Kidney (tissue), 14 donors: Measurements from ENCODE around the gene SELL. TPM values are rescaled to one million over a fixed set of nuclear protein-coding genes. Genes with fewer than 3 reads are reported as not detected.

Experiments used
- DNase-seq, 5 donors: peaks; one replicate each; pipeline ENCODE4 v3.0.0-alpha.2; 2013 to 2020
- FAIRE-seq: peaks from 2 replicates; lab custom pipeline; 2012; peaks lifted over from hg19 to GRCh38; lab: Jason Lieb, UNC
- H3K27ac ChIP-seq, 2 donors: one replicate each; pipeline ENCODE4 v1.7.0; 2013; ENCODE audit warnings: low read depth in 2 of 2, low read length in 2 of 2, inconsistent platforms in 1 of 2
- H3K27me3 ChIP-seq: one replicate; pipeline ENCODE4 v1.7.1; 2013; ENCODE audit warnings: low read length, inconsistent platforms; ENCODE audit not compliant: control insufficient read depth, insufficient read depth
- H3K36me3 ChIP-seq, 3 donors: one replicate each; pipeline versions ENCODE4 v1.7.0 to v1.7.1; 2013; ENCODE audit warnings: low read length in 3 of 3, control low read depth in 1 of 3, inconsistent platforms in 1 of 3; ENCODE audit not compliant: insufficient read depth in 3 of 3, control insufficient read depth in 2 of 3
- H3K4me1 ChIP-seq, 3 donors: one replicate each; pipeline versions ENCODE4 v1.7.0 to v1.7.1; 2013; ENCODE audit warnings: low read length in 3 of 3, inconsistent platforms in 1 of 3, low read depth in 1 of 3; ENCODE audit not compliant: control insufficient read depth in 2 of 3, insufficient read depth in 2 of 3
- H3K4me3 ChIP-seq, 3 donors: one replicate each; pipeline versions ENCODE4 v1.7.0 to v1.8.1; 2013; ENCODE audit warnings: low read length in 3 of 3, control low read depth in 1 of 3, inconsistent platforms in 1 of 3
- H3K9ac ChIP-seq, 3 donors: one replicate each; pipeline versions ENCODE4 v1.7.0 to v1.7.1; 2013; ENCODE audit warnings: low read length in 3 of 3, control low read depth in 1 of 3, inconsistent platforms in 1 of 3
- H3K9me3 ChIP-seq, 3 donors: one replicate each; pipeline versions ENCODE4 v1.7.0 to v1.7.1; 2013; ENCODE audit warnings: low read length in 3 of 3, control low read depth in 1 of 3, inconsistent platforms in 1 of 3; ENCODE audit not compliant: control insufficient read depth in 2 of 3, insufficient read depth in 1 of 3
- intact Hi-C: fragments of 100-400 bp; cut with DNase I; formaldehyde crosslinking; loops from one replicate; pipeline ENCODE4 v1.11.1; 2022
- polyA plus RNA-seq: library from polyadenylated mRNA; stranded (reverse); fragments of 350-450 nt; fragmentation: Illumina TruSeq; extraction: RNeasy Lipid Tissue Mini Kit (QIAGEN cat#74804); gene quantifications from one replicate; pipeline ENCODE4 v1.2.3, GENCODE V29; 2014; ENCODE audit warnings: low read depth, low replicate concordance; ENCODE audit not compliant: insufficient read depth
- total RNA-seq: library from RNA; stranded (reverse); fragmentation: NEBNext Ultra II Directional; extraction: Animal tissue kit (Norgen Biotek cat#: 25700); gene quantifications from one replicate; pipeline ENCODE4 v1.2.1, GENCODE V29; 2021
- TF ChIP-seq, protein P1 (sequence below): IDR thresholded peaks from 3 replicates; pipeline ENCODE4 v1.5.1; 2012; ENCODE audit warnings: mild to moderate bottlenecking, moderate library complexity, borderline replicate concordance; ENCODE audit not compliant: insufficient read depth; ENCODE audit errors: extremely low read depth
- donor health status: control.
- donor health status: control.
- donor health status: control.
- donor health status: control.
- donor health status: control.
- donor health status: DM: yes; HTN: yes; CAD: no.
- donor health status: Normal renal cell carcinoma (clear cell type).

Gene SELL
- total and polyA plus RNA-seq, 2 donors from 2014 or later: 1.3 to 9.8 TPM

DNA sequence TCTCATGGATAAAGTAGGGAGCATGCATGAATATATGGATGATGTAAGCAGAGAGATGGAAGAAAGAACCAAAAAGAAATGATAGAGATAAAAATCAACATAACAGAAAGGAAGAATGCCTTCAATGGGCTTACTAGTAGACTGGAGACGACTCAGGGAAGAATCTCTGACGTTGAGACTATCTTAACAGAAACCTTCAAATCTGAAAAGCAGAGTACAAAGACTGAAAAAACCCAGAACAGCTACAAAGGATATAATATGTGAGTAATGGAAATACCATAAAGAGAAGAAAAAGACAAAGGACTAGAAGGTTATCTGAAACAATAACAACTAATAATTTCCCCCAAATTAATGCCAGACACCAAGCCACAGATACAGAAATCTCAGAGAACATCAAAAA is 63.2 kb downstream of the SELL start:
- TF ChIP-seq, protein P1, sequence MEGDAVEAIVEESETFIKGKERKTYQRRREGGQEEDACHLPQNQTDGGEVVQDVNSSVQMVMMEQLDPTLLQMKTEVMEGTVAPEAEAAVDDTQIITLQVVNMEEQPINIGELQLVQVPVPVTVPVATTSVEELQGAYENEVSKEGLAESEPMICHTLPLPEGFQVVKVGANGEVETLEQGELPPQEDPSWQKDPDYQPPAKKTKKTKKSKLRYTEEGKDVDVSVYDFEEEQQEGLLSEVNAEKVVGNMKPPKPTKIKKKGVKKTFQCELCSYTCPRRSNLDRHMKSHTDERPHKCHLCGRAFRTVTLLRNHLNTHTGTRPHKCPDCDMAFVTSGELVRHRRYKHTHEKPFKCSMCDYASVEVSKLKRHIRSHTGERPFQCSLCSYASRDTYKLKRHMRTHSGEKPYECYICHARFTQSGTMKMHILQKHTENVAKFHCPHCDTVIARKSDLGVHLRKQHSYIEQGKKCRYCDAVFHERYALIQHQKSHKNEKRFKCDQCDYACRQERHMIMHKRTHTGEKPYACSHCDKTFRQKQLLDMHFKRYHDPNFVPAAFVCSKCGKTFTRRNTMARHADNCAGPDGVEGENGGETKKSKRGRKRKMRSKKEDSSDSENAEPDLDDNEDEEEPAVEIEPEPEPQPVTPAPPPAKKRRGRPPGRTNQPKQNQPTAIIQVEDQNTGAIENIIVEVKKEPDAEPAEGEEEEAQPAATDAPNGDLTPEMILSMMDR: no peak
- no peak for FAIRE-seq
- no peak for DNase-seq
- no peak overlapping the region for H3K9ac ChIP-seq
- intact Hi-C loops: no loop called here
- no peak overlapping the region for H3K27ac ChIP-seq
- no peak overlapping the region for H3K4me3 ChIP-seq
- H3K9me3 ChIP-seq: no peaks in the 10 kb centered on the region
- no peaks in the 10 kb centered on the region for H3K27me3 ChIP-seq
- H3K36me3 ChIP-seq: no peaks in the 10 kb centered on the region
- H3K4me1 ChIP-seq: no peaks in the 10 kb centered on the region

DNA sequence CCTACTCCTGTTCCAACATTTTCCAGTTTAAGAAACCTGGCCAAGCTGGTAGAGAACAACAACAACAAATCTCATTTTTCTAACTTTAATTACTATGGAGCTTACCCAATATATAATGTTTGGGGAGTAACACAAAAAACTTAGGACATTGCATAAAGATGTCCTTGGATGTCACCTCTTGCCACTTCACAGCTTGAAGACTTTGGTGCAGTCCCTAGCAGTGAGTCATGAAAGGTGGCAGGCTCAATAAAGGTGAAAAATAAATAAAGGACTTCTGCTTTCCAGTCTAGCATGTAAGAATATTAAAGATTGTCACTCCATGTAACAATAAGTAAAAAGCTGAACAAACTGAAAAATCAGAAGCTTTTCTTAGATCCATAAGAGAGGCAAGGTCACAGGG is 63.9 kb downstream of the SELL start:
- Histone ChIP-seq H3K9ac (no peak overlapping the region), H3K27ac (no peak overlapping the region), H3K36me3 (no peaks in the 10 kb centered on the region), H3K4me3 (no peak overlapping the region), H3K27me3 (no peaks in the 10 kb centered on the region), H3K4me1 (no peaks in the 10 kb centered on the region), H3K9me3 (no peaks in the 10 kb centered on the region)
- DNase-seq: no peak
- intact Hi-C loops: no loop called here
- FAIRE-seq: no peak
- TF ChIP-seq, protein P1: no peak

DNA sequence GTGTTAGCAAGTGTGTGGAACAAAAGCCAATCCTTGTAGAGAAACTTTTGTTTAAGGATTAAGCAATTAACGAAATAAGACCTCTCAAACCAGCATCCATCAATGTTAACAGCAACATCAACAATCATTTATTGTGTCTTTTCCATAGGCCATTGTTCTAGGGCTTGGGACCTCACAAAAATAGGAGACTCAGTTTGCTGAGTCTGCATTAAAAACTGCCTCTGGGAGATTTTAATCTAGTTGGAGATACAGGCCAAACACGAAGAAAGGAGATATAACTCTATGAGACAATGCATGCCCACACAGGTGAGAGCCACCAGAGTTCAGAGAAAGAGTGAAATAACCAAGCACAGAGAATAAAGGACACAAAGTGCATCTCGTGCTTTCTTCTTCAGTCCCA is 67.1 kb downstream of the SELL start:
- no peak for DNase-seq
- H3K9me3 ChIP-seq: no peaks in the 10 kb centered on the region
- no peaks in the 10 kb centered on the region for H3K36me3 ChIP-seq
- H3K27ac ChIP-seq: no peak overlapping the region
- no peak for FAIRE-seq
- intact Hi-C loops: no loop called here
- no peak overlapping the region for H3K4me3 ChIP-seq
- H3K27me3 ChIP-seq: no peaks in the 10 kb centered on the region
- H3K4me1 ChIP-seq: no peaks in the 10 kb centered on the region
- H3K9ac ChIP-seq: no peak overlapping the region
- TF ChIP-seq, protein P1: no peak

Other genes starting within 250 kb of the SELL start
- gene SLC19A2, start 225.7 kb downstream of the SELL start, total RNA-seq: 7.8 TPM
- 10.9 TPM for gene SLC19A2, start 225.7 kb downstream of the SELL start, polyA plus RNA-seq
- gene F5, start 125.1 kb downstream of the SELL start, total RNA-seq: 3.8 TPM
- 5.1 TPM for gene F5, start 125.1 kb downstream of the SELL start, polyA plus RNA-seq
- 19.4 TPM for gene SELP, start 81.5 kb downstream of the SELL start, total RNA-seq
- 12.5 TPM for gene SELP, start 81.5 kb downstream of the SELL start, polyA plus RNA-seq
- 4.5 TPM for gene SELE, start 22.5 kb upstream of the SELL start, total RNA-seq
- gene SELE, start 22.5 kb upstream of the SELL start, polyA plus RNA-seq: 0.92 TPM
- 8.7 TPM for gene METTL18, start 83.3 kb upstream of the SELL start, total RNA-seq
- gene METTL18, start 83.3 kb upstream of the SELL start, polyA plus RNA-seq: 8.5 TPM
- gene SCYL3, start 182.3 kb upstream of the SELL start, total RNA-seq: 14.8 TPM
- 5.6 TPM for gene SCYL3, start 182.3 kb upstream of the SELL start, polyA plus RNA-seq